Activated CD8-positive, alpha-beta T cell treated with anti-CD3 and anti-CD28 coated beads for 36 hours (primary cell): ENCODE data around the gene PCNX2. TPM values are rescaled to one million over a fixed set of nuclear protein-coding genes. Genes with fewer than 3 reads are reported as not detected.
A peak's percentile ranks its signal among the peaks of the same experiment; 100 is the strongest.

Experiments used
- ATAC-seq: fragments of 200-7000 bp; cut with Tn5 transposase; one replicate; pipeline ENCODE4 v1.10.0; 2021; ENCODE audit warnings: mild to moderate bottlenecking, moderate library complexity
- CTCF ChIA-PET: fragments of 350-600 bp; sonication (Branson Sonifier 250); formaldehyde crosslinking; loops from one replicate; lab custom pipeline; 2021; ENCODE audit warnings: antibody characterized with exemption; lab: Charles Lee
- POLR2A ChIA-PET: fragments of 350-600 bp; sonication (Branson Sonifier 250); formaldehyde crosslinking; loops from one replicate; lab custom pipeline; 2021; ENCODE audit warnings: antibody characterized with exemption; lab: Charles Lee
- DNase-seq: peaks from one replicate; pipeline ENCODE4 v3.0.0-alpha.2; 2020
- H3K27ac Mint-ChIP-seq: one replicate; pipeline ENCODE4 v1.8.0; 2021; ENCODE audit warnings: mild to moderate bottlenecking, mixed read lengths
- H3K27me3 Mint-ChIP-seq: one replicate; pipeline ENCODE4 v1.8.0; 2021; ENCODE audit warnings: mixed read lengths
- H3K36me3 Mint-ChIP-seq: one replicate; pipeline ENCODE4 v1.8.0; 2021; ENCODE audit warnings: low read depth, mixed read lengths
- H3K4me1 Mint-ChIP-seq: one replicate; pipeline ENCODE4 v1.8.0; 2021; ENCODE audit warnings: low read depth, mixed read lengths
- H3K4me3 Mint-ChIP-seq: one replicate; pipeline ENCODE4 v1.8.0; 2021; ENCODE audit warnings: mild to moderate bottlenecking, moderate library complexity, mixed read lengths
- H3K9me3 Mint-ChIP-seq: one replicate; pipeline ENCODE4 v1.8.0; 2021; ENCODE audit warnings: mixed read lengths
- intact Hi-C: fragments of 100-400 bp; cut with micrococcal nuclease; formaldehyde crosslinking; loops from one replicate; pipeline ENCODE4 v1.10.0; 2022
- total RNA-seq, 2 experiments: library from RNA; stranded (reverse); gene quantifications; one replicate each; pipeline ENCODE4 v1.2.3, GENCODE V29; 2021
- TF ChIP-seq, protein P1 (sequence below): fragments of 200-600 bp; IDR thresholded peaks from one replicate; pipeline ENCODE4 v1.8.0; 2022; ENCODE audit warnings: antibody characterized with exemption, mild to moderate bottlenecking

Gene PCNX2
- total RNA-seq, 2 experiments from 2014 or later, result 14.4 to 14.9 TPM

DNA sequence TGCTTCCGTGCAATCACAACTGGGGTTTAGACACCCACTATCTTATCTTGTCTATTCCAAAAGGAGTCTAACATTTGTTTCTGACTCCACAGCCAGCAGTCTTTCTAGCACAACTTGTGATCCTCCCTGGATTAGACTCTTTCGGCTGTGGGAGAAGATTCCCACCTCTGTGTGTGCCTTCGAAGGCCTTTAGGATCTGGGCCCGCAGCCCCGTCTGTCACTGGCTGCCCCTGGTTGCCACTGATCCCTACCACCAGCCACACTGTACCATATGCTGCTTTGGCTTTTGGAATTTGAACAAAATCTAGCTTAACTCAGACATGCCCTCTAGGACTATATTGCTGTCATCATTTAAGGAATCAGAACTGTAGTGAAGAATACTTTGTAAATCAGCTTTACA is 327.1 kb downstream of the PCNX2 start:
- H3K36me3 Mint-ChIP-seq, result peaks cover 50% of the 10 kb centered on the region
- H3K4me1 Mint-ChIP-seq, result peaks cover 19% of the 10 kb centered on the region
- no peak overlapping the region for H3K4me3 Mint-ChIP-seq
- CTCF ChIA-PET, result interaction anchor here (0.9 to 1.4 kb wide), 2 partner anchors 15 to 44 kb away, joined by 4 read pairs; no protein-coding TSS in a partner anchor
- no peaks in the 10 kb centered on the region for H3K27me3 Mint-ChIP-seq
- no peak for ATAC-seq
- intact Hi-C loops, result no loop called here
- TF ChIP-seq, protein P1, sequence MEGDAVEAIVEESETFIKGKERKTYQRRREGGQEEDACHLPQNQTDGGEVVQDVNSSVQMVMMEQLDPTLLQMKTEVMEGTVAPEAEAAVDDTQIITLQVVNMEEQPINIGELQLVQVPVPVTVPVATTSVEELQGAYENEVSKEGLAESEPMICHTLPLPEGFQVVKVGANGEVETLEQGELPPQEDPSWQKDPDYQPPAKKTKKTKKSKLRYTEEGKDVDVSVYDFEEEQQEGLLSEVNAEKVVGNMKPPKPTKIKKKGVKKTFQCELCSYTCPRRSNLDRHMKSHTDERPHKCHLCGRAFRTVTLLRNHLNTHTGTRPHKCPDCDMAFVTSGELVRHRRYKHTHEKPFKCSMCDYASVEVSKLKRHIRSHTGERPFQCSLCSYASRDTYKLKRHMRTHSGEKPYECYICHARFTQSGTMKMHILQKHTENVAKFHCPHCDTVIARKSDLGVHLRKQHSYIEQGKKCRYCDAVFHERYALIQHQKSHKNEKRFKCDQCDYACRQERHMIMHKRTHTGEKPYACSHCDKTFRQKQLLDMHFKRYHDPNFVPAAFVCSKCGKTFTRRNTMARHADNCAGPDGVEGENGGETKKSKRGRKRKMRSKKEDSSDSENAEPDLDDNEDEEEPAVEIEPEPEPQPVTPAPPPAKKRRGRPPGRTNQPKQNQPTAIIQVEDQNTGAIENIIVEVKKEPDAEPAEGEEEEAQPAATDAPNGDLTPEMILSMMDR, result no peak
- peaks cover 11% of the 10 kb centered on the region for H3K9me3 Mint-ChIP-seq
- no peak for DNase-seq
- POLR2A ChIA-PET, result interaction anchor here (0.8 kb wide), 1 partner anchor 10 kb away, joined by 3 read pairs; no protein-coding TSS in a partner anchor
- no peak overlapping the region for H3K27ac Mint-ChIP-seq

DNA sequence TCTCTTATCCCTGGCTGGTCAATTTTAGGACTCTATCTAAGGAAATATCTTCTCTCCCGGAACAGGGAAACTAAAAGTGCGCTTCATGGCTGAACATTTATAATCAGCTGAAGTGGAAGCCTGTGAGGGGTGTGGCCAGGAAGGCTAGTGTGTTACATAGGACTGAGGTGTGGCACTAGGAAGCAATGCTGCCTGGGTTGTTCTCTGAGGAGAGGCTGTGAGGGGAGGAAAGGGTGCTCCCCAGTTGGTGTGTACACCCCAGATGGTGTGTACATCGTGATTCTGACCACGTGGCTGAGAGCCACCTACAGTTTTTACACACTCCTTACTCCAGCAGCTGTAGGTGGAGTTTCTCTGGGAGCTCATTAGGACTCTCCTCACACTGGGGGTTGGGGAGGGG is 328.9 kb downstream of the PCNX2 start:
- Mint-ChIP-seq H3K9me3 (peaks cover 1% of the 10 kb centered on the region), H3K27ac (no peak overlapping the region), H3K27me3 (no peaks in the 10 kb centered on the region), H3K4me3 (no peak overlapping the region), H3K4me1 (peaks cover 30% of the 10 kb centered on the region), H3K36me3 (peaks cover 35% of the 10 kb centered on the region)
- ChIA-PET CTCF (interaction anchor here (3.9 kb wide), 1 partner anchor 14 kb away, joined by 17 read pairs; no protein-coding TSS in a partner anchor), POLR2A (no interaction called here)
- intact Hi-C loops, result no loop called here
- no peak for ATAC-seq
- DNase-seq, result no peak
- TF ChIP-seq, protein P1, result no peak

DNA sequence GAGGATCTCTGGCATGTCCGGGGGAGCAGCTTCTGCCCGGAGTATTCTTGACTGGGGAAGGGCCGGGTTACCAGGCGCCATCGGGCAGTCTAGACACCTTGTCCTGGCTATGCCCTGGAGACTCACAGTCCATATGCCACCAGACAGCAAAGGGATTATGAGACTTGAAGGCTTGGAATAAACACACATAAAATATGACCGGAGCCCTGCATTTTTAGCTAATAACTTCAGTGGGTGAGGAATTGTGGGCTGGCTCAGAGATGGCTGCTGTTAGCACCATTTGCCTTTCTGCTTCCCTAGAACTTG is 329.7 kb downstream of the PCNX2 start:
- ChIA-PET CTCF (interaction anchor here (3.9 kb wide), 1 partner anchor 14 kb away, joined by 17 read pairs; no protein-coding TSS in a partner anchor), POLR2A (no interaction called here)
- Mint-ChIP-seq H3K27me3 (no peaks in the 10 kb centered on the region), H3K4me3 (no peak overlapping the region), H3K4me1 (peaks cover 31% of the 10 kb centered on the region), H3K9me3 (no peaks in the 10 kb centered on the region), H3K36me3 (peaks cover 31% of the 10 kb centered on the region), H3K27ac (no peak overlapping the region)
- DNase-seq (no peak), ATAC-seq (no peak)
- TF ChIP-seq, protein P1, result no peak
- intact Hi-C loops, result no loop called here

DNA sequence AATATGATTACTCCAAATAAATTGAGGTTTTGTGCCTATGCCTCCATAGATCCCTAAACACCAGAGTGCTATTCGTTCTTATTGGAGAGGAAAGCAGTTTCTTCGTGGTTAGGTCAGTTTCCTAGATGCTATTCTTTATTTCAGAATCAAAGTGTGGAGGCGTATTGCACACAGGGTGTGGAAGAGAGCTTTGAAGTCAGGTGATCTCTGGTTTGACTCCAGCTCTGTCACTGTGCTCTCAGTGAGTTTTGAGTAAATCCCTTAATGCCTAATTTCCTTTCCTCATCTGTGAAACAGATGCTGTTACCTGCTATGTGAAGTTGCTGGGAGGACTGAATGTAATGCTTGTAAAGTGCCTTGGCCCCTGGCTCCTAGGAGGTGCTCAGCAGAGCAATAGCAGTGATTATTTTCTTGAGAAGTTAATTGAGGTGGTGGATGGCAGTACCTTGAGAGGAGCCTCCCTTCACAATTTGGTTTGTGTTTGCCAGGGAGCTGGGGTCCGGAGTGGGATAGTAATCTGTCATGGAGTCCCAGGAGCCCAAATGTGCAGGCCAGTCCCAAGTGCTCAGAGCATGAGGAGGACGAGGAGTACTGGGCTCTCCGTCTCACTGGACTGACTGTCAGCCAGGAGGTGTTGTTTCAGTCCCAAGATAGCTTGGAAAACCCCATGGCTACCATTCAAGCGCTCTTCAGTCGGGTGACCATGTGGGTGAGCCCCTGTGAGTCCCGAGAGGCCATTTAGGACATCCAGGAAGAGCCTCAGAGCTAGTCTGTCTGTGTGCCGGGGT is 330.2 kb downstream of the PCNX2 start:
- ATAC-seq, result peak; percentile 37
- ChIA-PET CTCF (interaction anchor here (3.9 kb wide), 1 partner anchor 13 kb away, joined by 17 read pairs; no protein-coding TSS in a partner anchor), POLR2A (no interaction called here)
- no peaks in the 10 kb centered on the region for H3K9me3 Mint-ChIP-seq
- H3K27me3 Mint-ChIP-seq, result no peaks in the 10 kb centered on the region
- TF ChIP-seq, protein P1, result no peak
- H3K4me1 Mint-ChIP-seq, result peaks cover 32% of the 10 kb centered on the region
- intact Hi-C loops, result no loop called here
- no peak overlapping the region for H3K4me3 Mint-ChIP-seq
- H3K36me3 Mint-ChIP-seq, result peaks cover 32% of the 10 kb centered on the region
- DNase-seq, result no peak
- H3K27ac Mint-ChIP-seq, result no peak overlapping the region

DNA sequence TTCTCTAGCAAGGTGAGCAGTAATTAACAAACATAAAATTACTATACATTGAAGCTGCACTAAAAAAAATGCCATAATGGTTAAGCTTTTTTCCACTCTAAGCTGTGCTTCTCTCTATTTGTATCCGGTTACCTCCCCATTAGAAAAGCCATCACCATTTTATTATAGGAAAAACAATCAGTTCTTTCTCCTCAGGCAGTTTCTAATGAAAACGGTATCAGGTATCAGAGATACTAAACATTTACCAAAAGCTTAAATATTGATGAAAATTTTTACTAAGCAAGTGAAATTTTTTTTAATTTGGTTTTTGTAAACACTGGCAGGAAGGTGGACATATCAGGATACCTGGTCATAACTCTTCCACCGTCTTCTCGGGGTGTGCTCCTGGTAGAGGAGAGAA is 330.9 kb downstream of the PCNX2 start:
- TF ChIP-seq, protein P1, result no peak
- Mint-ChIP-seq H3K9me3 (no peaks in the 10 kb centered on the region), H3K27ac (no peak overlapping the region), H3K4me1 (peaks cover 32% of the 10 kb centered on the region), H3K4me3 (no peak overlapping the region), H3K27me3 (no peaks in the 10 kb centered on the region), H3K36me3 (peaks cover 27% of the 10 kb centered on the region)
- no peak for DNase-seq
- no peak for ATAC-seq
- intact Hi-C loops, result no loop called here
- CTCF ChIA-PET, result interaction anchor here (3.9 kb wide), 1 partner anchor 12 kb away, joined by 17 read pairs; no protein-coding TSS in a partner anchor
- POLR2A ChIA-PET, result no interaction called here
